Parathyroid adenoma (tissue), 2 donors: Measurements from ENCODE around the gene PKN1.
A peak's percentile ranks its signal among the peaks of the same experiment; 100 is the strongest.

Experiments used
- H2AFZ ChIP-seq: fragments of 300-600 bp; sonication (generic); one replicate; pipeline ENCODE4 v1.7.0; 2017; ENCODE audit warnings: antibody characterized with exemption, mild to moderate bottlenecking
- H3K27ac ChIP-seq: fragments of 300-600 bp; sonication (generic); one replicate; pipeline ENCODE4 v1.7.0; 2017
- H3K27me3 ChIP-seq: fragments of 300-600 bp; sonication (generic); one replicate; pipeline ENCODE4 v1.7.0; 2017; ENCODE audit warnings: low read length; ENCODE audit not compliant: control insufficient read depth, insufficient read depth
- H3K36me3 ChIP-seq: fragments of 300-600 bp; sonication (generic); one replicate; pipeline ENCODE4 v1.7.0; 2017; ENCODE audit warnings: low read length; ENCODE audit not compliant: control insufficient read depth, insufficient read depth
- H3K4me1 ChIP-seq: fragments of 300-600 bp; sonication (generic); one replicate; pipeline ENCODE4 v1.7.0; 2017; ENCODE audit warnings: control low read depth
- H3K4me2 ChIP-seq: fragments of 300-600 bp; sonication (generic); one replicate; pipeline ENCODE4 v1.7.0; 2017; ENCODE audit warnings: low read length
- H3K4me3 ChIP-seq: fragments of 300-600 bp; sonication (generic); one replicate; pipeline ENCODE4 v1.7.0; 2017; ENCODE audit warnings: low read depth, low read length
- H3K79me2 ChIP-seq: fragments of 300-600 bp; sonication (generic); one replicate; pipeline ENCODE4 v1.7.0; 2017; ENCODE audit warnings: control low read depth
- H3K9ac ChIP-seq: fragments of 300-600 bp; sonication (generic); one replicate; pipeline ENCODE4 v1.7.0; 2017; ENCODE audit warnings: mild to moderate bottlenecking
- H3K9me3 ChIP-seq: fragments of 300-600 bp; sonication (generic); one replicate; pipeline ENCODE4 v1.7.0; 2017; ENCODE audit warnings: low read length; ENCODE audit not compliant: control insufficient read depth
- TF ChIP-seq, protein P1 (sequence below): fragments of 300-600 bp; sonication (generic); IDR thresholded peaks from one replicate; pipeline ENCODE4 v1.7.0; 2017; ENCODE audit warnings: antibody characterized with exemption, mild to moderate bottlenecking
- donor health status: primary hyperparathyroidism.

PKN1 gene

DNA sequence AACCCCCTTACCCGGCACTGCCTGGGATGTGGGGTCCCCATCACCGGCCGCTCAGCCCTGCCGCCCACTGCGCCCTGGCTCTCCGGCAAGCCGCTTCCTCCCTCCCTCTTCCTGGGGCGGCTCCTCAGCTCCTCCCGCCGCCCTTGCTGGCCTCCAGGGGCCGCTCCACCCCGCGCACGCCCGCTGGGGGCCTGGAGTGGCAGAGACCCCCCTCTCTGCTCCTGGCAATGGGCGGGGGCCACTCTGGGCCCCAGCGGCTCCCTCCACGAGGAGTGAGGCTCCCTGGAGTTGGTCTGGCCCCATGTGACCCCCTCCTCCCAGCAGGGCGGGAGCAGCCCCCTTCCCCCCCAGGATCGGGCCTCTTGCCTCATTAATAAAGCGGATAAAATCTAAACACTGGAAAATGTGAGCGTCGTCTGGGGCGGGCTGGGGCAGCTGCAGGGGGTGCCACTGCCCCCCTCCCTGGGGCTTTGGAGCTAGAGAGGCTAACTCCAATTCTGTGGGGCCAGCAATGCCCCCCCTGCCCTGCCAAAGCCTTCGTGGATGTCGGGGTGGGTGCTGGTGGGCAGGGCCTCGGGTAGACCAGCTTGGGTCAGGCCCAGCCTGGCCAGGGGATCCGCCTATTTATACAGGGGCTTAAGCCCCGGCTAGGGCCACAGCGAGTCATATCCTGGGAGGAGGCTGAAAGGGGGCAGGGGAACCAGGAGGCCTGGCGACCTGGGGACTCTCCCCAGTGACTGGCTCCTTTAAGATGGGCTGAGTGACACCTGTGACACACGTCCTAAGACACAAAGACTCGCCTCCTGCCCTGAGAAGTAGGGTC is 42.4 kb downstream of the PKN1 start, which contains the start of gene PTGER1:
Gene PTGER1 (minus strand): TSS at position 104 of the 823 bp plus-strand sequence. CDS start 1,034 bp downstream, outside the sequence.
- no peak within 1 kb of the TSS for H2AFZ ChIP-seq
- no peaks in the 10 kb centered on the region for H3K36me3 ChIP-seq
- no peaks in the 10 kb centered on the region for H3K9me3 ChIP-seq
- H3K27me3 ChIP-seq = no peaks in the 10 kb centered on the region
- H3K4me2 ChIP-seq = no peak within 1 kb of the TSS
- H3K4me3 ChIP-seq = no peak within 1 kb of the TSS
- no peak within 1 kb of the TSS for H3K27ac ChIP-seq
- peaks cover 11% of the 10 kb centered on the region for H3K4me1 ChIP-seq
- H3K9ac ChIP-seq = no peak within 1 kb of the TSS
- no peaks in the 10 kb centered on the region for H3K79me2 ChIP-seq
- TF ChIP-seq, protein P1, sequence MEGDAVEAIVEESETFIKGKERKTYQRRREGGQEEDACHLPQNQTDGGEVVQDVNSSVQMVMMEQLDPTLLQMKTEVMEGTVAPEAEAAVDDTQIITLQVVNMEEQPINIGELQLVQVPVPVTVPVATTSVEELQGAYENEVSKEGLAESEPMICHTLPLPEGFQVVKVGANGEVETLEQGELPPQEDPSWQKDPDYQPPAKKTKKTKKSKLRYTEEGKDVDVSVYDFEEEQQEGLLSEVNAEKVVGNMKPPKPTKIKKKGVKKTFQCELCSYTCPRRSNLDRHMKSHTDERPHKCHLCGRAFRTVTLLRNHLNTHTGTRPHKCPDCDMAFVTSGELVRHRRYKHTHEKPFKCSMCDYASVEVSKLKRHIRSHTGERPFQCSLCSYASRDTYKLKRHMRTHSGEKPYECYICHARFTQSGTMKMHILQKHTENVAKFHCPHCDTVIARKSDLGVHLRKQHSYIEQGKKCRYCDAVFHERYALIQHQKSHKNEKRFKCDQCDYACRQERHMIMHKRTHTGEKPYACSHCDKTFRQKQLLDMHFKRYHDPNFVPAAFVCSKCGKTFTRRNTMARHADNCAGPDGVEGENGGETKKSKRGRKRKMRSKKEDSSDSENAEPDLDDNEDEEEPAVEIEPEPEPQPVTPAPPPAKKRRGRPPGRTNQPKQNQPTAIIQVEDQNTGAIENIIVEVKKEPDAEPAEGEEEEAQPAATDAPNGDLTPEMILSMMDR = peak; percentile 31

DNA sequence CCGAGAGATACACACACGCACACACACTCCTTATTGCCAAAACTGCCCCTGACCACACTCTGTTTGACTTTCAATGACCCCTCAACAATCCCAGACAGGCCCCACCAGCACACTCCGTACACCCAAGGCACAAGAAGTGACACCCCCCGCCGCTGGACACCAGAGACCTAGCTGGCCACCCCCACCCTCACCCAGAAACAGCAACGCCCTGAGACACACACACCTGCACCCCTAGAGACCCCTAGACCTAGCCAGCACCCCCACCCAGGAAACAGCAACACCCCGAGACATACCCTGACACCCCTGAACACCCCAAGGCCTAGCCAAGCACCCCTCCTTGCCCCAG is 43.2 kb downstream of the PKN1 start:
- no peak overlapping the region for H3K27ac ChIP-seq
- H2AFZ ChIP-seq = no peak overlapping the region
- peaks cover 11% of the 10 kb centered on the region for H3K4me1 ChIP-seq
- H3K9me3 ChIP-seq = no peaks in the 10 kb centered on the region
- no peak overlapping the region for H3K4me3 ChIP-seq
- no peak overlapping the region for H3K4me2 ChIP-seq
- no peaks in the 10 kb centered on the region for H3K79me2 ChIP-seq
- H3K27me3 ChIP-seq = no peaks in the 10 kb centered on the region
- TF ChIP-seq, protein P1 = no peak
- H3K9ac ChIP-seq = no peak overlapping the region
- no peaks in the 10 kb centered on the region for H3K36me3 ChIP-seq

DNA sequence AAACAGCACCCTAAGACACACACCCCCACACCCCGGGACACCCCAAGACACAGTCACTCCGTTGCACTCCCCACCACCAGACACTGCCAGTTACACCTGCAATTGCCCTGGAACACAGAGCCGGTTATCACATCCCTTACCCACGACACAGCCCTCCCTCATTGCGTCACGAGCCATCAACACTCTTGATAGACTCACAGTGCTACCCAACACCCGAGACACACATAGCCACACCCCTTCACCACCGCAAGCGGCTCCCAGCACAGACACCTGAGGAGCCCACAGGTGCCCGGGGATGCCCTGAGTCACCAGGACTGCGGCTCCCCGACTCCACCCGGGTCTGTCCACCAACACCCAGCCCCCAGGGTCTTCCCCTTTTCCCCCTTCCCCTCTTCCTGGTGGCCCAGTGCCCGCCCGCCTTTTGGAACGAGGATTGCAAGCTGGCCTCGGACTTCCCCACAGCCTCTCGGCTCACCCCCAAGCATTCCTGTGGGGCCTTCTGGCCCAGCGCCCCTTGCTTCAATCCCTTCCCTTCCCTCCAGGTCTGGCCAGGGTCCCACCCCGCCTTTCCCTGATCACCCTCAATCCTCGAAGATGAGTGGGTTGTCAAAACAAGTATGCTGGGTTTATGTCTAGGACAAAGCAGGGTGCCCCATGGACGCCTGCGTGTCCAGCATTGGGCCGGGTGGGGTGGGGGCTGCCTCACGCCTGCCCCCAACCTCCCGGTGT is 43.7 kb downstream of the PKN1 start:
- H3K27me3 ChIP-seq = no peaks in the 10 kb centered on the region
- H3K4me1 ChIP-seq = peaks cover 11% of the 10 kb centered on the region
- H3K36me3 ChIP-seq = no peaks in the 10 kb centered on the region
- no peak overlapping the region for H3K4me2 ChIP-seq
- H3K9me3 ChIP-seq = no peaks in the 10 kb centered on the region
- TF ChIP-seq, protein P1 = no peak
- H3K79me2 ChIP-seq = no peaks in the 10 kb centered on the region
- H3K4me3 ChIP-seq = no peak overlapping the region
- no peak overlapping the region for H3K27ac ChIP-seq
- no peak overlapping the region for H3K9ac ChIP-seq
- no peak overlapping the region for H2AFZ ChIP-seq

DNA sequence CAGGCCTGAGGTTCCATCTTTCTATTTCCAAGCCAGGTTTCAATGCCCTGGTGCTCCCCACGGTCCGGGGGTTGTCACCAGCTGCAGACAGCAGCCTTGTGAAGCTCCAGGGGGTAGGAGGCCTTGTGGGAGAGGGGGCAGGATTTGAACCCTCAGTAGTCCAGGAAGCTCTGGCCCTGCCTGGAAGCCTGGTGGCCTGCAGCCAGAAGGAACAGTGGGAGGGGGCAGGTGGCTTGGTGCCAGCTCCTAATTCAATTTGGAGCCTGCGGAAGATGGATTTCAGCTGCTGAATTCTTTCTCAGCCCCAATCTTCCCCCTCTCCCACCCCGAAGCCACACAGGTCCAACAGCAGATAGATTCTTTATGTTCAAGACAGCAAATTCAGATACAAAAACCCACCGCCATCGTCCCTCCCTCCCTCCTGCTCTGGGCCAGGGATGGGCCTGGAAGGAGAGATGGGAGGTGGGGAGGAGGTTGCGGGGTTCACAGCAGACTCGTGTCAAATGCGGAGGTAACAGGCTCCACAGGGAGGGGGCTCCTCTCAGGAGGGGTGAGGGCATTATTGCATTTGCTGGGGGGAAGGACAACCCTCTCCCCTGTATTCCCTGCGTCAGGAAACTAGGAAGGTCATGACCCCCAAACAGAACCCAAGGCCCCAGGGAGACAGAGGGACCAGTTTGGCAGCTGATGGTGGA is 44.5 kb downstream of the PKN1 start:
- peaks cover 6% of the 10 kb centered on the region for H3K4me1 ChIP-seq
- no peaks in the 10 kb centered on the region for H3K36me3 ChIP-seq
- no peaks in the 10 kb centered on the region for H3K9me3 ChIP-seq

More for the DNA sequence above, 44.5 kb downstream of the PKN1 start:
- Histone ChIP-seq H3K79me2 (no peaks in the 10 kb centered on the region), H2AFZ (no peak overlapping the region), H3K4me3 (no peak overlapping the region), H3K4me2 (no peak overlapping the region), H3K27me3 (no peaks in the 10 kb centered on the region), H3K9ac (no peak overlapping the region), H3K27ac (no peak overlapping the region)
- TF ChIP-seq, protein P1 = no peak
